Activated T-cell treated with anti-CD3 and anti-CD28 coated beads, Interleukin-2, amount 50 U/mL, for 48 hours (primary cell): ENCODE data around the gene TCL1B.
"Not testable (repeated sequence)": the region's sequence is repeated elsewhere in the genome, so short reads cannot be mapped to it uniquely, and the experiment has no call there.

Experiments
- DNase-seq, 2 experiments: peaks; one replicate each; pipeline ENCODE4 v3.0.0-alpha.2; 2020

The TCL1B gene, protein sequence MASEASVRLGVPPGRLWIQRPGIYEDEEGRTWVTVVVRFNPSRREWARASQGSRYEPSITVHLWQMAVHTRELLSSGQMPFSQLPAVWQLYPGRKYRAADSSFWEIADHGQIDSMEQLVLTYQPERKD

DNA sequence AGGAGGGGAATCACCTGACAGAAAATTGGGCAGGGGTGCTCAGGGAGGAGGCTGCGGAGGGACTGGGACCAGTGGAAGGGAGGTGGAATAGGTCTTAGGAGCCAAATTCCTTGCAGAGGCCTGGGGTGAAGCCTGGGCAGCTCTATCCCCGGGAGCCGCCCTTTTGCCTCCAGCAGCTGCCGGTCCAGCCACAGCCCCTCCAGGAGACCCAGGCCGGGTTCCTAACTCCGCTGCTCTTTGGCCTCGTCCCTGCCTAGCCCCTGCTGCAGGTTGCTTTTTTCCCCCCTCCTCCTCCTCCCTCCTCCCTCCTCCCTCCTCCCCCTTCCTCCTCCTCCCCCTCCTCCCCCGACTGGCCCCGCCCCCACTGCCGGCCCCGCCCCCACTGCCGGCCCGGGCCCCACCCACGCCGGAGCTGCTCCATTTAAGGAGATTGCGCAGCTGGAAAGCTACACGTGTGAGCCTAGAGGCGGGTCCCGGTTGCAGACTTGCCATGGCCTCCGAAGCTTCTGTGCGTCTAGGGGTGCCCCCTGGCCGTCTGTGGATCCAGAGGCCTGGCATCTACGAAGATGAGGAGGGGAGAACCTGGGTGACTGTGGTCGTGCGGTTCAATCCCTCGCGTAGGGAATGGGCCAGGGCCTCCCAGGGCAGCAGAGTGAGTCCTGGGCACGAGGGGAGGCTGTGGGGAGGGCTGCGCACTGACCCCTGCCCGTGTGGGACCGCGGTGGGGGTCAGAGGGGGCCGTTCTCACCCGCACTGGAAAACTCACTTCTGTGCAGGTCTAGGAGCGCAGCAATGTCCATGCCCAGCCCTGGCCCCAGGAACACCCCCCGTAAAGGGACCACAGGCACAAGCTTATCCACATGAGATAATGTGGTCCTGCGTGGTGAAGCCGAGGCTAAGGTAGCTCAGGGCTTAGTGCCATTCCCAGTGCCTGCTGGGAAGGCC, at the start of gene TCL1B:
TSS of gene TCL1B (plus strand) at position 449 of the 945 bp plus-strand sequence. CDS start at position 491, 42 bp downstream.
- no peak for DNase-seq

DNA sequence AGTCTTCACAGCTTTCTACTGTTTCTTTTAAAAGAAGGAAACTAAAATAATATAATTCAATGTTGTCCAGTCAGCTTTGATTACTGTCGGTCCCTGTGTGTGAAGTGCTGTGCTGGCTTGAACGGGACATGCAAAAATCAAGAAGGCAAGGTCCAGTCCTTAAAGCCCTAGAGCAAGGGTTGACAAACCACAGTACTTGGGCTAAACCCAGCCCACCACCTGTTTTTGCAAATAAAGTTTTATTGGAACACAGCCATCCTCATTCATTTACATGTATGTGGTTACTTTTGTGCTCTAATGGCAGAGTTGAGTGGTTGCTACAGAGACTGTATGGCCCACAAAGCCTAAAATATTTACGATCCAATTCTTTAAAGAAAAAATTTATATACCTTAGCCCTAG, 41.2 kb upstream of the TCL1B start:
- DNase-seq, result no peak

DNA sequence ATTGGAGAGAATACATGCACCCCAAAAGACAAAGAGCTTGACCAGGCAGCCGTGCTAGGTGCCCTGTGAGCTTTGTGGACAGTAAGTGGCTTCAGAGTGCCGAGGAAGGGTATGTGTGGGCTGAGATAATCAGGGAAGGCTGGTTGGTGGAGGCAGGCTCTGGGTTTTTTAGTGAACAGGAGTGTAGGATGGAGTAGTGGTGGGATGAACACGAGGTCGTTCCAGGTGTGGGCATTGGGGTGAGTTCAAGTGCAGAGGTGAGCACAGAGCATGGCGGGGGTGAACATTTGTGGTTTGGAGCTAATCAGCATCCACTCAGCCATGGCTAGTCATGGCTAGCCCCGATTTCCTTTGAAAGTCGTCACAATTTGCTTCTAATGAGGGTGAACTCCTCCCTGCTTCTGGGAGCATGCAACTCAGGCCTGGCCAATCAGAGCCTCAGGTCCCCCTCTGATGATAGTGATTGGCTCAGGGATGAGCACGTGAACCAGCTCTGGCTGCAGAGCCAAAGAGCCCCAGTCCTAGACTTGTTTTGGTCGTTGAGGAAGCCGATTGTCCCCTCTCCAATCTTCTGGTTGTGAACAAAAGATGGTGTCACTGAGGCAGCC, 40.7 kb upstream of the TCL1B start:
- no peak for DNase-seq

DNA sequence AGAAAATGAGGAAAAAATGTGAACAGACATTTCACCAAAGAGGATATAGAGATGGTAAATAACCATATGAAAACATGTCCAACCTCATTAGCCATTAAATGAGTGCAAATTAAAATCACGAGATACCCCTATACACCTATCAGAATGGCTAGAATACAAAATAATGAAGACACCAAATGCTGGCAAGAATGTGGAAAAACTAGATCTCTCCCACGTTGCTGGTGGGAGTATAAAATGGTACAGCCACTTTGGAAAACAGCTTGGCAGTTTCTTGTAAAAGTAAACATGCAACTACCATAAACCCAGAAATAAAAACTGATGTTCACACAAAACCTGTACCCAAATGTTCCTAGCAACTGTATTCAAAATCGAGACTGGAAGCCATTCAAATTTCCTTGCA, 38.3 kb upstream of the TCL1B start:
- DNase-seq, result no peak

DNA sequence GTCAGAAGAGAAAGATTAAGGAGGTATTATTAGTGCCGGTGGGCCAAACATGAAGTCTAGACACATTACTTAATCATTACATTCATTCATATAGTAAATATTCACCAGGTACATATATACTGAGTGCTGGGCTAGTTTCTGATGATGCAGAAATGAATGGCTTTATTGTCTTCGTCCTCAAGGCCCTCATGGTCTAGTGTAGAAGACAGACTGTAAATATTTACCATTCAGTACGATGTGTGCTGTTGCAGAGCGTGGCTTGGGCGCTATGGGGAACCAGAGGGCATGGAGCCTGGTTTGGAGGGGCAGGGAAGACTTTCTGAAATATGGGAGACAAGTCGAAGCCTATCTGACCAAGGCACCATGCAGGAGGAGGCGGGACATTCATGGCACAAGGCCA, 37.0 kb upstream of the TCL1B start:
- DNase-seq, result no peak

DNA sequence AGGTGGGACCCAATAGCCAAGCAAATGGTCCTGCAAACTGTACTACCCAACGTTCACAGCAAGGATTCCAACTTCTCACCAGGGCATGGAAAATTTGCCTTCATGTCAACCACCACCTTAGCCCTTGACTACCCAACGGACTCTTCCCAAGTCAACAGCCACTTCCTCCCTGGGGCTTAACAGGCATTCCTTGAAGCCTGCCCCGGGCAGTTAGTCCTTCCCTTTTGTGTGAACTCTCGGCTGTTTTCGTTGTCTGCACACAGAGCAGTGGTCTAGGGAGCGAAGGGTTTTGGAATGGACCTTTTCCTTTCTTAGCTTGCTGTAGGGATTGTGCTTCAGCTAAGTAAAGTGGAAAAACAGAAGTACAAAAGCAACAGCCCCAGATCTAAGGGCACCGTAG, 35.2 kb upstream of the TCL1B start:
- DNase-seq, result no peak

DNA sequence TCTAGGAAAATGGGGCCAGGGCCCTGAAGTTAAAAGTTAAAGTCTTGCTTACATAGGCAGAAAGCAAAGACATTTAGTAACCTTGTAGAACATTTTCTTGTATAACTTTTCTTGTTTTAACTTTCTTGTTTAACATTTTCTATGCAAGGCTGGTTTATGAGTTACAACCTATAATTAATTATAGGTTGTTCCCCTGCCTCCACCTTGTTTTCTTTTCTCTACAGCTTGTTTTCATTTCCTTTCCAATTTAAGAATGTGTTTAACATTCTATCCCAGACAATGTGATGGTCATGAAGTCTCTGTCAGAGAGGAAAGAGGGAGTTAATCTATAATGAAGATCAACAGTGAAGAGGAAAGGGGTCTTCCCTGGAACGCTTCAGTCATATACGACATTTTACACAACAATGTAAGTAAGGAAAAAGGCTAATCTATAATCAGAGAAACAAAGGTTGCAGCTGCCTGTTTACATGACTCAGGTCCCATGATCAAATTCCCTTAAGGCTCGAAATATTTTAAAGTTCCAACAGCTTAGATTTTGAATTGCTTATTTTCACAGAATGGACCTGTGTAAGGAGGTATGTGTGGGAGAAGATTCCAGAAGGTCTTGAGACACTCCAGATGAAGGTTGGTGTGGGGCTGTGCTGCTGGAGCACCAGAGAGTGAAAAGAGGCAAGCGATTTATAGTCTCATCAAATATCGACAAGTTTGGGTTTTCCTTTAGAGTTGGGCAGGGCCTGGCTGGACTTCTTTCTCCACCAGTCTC, 34.2 kb upstream of the TCL1B start:
- DNase-seq, result no peak

DNA sequence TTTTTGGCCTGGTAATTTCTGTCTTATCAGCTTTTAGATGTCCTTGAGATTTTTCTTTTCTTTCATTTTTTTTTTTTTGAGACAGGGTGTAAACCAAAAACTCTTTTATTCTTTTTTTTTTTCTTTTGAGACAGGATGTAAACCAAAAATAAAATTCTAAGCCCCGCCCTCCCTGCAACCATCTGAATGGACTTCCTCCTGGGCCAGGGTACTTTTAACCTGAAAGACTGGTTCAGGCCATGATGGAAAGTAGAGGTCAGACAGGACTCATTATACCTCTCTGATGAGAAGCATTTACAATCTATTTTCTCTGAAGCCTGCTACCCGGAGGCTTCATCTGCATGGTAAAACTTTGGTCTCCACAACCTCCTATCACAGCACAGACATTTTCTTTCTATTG, 33.5 kb upstream of the TCL1B start:
- no peak for DNase-seq

DNA sequence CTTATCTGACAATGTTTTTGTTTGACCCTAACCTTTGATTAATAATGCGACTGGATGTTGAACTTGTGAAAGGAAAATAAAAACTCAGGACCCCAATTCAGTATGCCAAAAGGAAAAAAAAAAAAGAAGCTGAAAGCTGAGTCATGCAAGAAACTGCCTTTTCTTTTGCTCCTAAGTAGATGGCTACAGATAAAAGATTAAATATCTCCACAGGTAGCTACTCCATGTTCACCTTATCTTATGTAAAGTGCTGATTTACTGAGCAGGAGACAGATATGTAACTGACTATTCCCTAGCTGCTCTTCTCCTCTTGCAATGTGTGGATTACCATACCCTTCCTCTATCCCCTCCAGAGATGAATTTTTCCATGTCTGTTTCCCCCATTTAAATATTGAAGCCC, 30.8 kb upstream of the TCL1B start:
- DNase-seq, result no peak

DNA sequence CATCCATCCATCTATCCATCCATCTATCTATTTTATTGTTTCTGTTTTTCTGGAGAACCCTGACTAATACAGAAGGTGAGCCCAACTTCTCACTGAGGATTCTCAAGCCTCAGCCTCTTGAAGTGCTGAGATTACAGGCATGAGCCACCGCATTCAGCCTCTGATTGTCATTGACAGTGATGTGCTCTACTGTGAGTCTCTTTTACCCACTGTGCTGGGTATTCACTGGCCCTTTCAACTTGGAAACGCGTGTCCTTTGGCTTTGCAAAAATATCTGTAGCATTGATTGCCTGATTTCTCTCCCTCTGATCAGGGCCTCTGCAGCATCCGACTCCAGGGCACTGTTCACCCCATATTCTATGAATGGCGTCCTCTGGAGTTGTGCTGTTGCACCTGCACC, 29.6 kb upstream of the TCL1B start:
- no peak for DNase-seq

DNA sequence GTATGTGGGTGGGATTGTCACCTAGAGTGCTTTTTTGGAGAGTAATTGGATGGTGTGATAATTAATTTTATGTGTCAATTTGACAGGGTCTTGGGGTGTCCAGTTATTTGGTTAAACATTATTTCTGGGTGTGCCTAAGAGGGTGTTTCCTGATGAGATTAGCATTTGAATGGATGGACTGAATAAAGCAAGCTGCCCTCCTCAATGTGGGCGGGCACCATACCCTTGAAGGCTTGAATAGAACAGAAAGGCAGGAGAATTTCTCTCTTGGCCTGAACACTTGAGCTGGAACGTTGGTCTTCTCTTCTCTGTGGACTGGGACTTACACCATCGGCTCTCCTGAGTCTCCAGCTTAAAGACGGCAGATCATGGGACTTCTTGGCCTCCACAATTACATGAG, 28.8 kb upstream of the TCL1B start:
- no peak for DNase-seq

DNA sequence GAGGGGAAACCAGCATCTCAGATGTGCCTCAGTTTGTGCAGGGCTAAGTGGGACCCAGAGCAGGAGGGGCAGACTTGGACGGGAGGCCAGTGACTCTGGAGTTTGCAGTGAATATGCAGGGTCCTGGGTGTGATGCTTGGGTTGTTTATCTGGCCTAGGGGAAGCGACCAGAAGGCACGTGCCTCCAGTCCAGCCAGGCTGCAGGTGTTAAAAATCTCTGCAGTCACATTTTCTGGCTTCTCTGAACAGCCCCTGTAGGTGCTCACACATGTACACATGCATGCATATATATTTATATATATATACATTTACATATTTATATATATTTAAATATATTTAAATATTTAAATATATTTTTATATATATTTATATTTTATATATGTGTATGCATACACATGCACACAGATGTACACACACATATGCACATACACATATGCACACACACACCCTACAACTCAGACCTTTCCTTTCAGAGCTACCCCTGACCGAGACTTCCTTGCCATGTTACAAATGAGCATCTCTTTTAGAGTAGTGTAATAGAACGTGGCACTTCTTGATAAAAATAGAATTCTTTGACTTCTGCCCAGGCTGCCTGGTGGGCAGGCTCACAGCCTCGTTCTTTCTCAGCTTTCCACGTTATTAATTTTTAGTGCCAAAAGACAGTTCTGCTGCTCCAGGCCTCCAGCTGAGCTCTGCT, 26.8 kb upstream of the TCL1B start:
- DNase-seq, result no peak

DNA sequence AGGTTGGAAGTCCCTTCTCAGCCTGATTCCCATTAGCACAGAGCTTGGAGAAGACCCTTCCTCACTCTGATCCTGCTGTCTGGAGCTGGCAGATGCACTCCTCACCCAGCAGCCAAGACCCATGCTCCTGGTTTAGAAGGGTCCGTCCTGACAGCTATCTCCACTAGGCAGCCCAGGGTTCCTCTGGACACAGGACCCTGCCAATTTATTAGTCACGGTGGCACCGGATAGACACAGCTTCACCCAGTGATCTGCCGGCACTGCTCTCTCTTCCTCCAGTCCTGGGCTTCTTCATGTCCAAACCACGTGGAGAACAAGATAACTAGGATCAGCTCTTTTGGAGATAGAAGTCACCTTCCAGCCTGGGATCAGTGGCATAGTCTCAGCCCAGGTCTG, 26.2 kb upstream of the TCL1B start:
- DNase-seq, result no peak

DNA sequence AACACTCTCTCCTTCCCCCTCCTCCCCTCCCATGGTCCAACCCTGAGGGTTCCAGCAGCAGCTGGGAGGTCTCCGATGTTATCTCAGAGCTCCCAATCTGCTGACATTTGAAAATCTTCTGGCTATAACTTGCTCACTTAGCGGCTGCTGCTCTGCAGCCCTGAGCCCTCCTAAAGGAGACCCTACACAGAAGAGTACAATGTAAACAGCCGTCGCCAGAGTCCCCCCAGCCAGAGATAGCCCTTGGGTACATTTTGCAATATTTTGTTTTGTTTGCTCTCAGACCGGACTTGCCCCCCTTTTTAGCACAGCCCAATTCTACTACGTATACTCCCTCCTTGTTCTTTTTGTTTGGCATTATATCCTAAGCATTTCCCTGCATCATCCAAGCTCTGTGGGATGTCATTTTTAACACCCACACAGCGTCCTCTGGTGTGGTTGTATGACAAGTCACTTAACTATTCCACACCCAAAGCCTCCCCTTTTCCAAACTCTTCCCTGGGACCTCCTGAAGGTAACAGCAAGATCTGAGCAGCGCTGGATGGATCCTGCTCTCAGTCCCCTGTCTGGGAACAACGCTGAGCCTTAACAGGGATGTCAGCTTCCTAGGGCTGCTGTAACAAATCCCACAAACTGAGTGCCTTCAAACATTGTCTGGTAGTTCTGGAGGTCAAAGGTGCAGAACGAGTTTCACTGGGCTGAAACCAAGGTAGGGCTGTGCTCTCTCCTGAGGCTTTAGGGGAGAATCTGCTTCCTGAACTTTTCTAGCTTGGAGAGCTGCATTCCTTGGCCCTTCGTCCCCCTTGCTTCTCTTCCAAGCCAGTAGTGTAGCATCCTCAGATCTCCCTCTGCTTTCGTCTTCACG, 25.3 kb upstream of the TCL1B start:
- no peak for DNase-seq

DNA sequence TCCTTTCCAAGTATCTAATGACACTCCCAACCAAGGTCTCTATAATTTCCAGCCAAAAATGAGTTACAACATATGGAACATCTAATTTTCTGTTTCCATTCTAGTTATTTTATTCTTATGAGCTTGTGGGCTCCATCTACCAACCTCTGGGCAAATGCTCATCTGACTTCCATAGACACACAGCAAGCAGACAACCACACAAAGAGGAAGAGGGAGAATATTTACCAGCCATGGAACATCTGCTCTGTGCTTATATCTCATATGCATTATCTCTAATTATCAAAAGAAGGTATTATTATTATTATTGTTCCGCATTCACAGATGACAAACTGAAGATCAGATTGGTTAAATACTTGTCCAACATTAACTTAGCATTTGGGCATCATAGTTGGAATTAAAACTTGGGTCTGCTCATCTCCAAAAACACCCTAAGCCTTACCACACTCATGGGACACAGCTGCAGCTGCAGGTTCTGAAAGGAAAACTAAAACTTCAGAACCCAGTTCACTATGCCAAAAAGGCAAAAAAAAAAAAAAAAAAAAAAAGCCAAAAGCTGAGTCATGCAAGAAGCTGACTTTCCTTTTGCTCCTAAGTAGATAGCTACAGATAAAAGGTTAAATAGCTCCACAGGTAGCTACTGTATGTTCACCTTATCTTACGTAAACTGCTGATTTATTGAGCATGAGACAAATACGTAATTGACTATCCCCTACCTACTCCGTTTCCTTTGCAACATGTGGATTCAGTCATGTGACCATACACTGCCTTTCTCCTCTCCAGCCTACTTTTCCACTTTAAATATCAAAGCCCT, 23.6 kb upstream of the TCL1B start:
- no peak for DNase-seq

DNA sequence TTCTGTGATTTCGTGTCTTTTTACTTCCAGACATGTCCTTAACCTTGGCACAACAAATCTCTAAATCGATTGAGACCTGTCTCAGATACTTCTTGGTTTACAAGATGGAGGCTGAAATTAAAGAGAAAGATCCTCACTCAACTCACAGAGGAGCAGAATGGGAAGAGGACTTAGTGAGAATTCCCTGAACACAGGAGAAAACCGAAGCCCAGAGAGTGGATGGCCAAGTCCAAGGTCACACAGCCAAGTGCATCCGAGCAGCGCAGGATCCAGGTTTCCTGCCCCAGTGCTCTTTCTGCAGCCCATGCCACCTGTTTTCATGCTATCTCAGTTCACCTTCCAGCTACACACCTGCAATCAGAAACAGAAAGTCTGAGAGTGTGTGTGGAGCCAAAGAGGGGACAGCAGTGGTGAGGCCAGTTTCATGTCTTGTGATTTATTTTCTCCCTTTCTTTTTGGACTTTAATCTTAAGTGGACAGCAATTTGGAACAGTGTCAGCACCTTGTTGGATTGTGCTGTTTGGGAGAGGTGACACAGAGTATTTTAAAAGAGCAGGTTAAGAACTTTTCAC, 22.9 kb upstream of the TCL1B start:
- DNase-seq, result no peak

DNA sequence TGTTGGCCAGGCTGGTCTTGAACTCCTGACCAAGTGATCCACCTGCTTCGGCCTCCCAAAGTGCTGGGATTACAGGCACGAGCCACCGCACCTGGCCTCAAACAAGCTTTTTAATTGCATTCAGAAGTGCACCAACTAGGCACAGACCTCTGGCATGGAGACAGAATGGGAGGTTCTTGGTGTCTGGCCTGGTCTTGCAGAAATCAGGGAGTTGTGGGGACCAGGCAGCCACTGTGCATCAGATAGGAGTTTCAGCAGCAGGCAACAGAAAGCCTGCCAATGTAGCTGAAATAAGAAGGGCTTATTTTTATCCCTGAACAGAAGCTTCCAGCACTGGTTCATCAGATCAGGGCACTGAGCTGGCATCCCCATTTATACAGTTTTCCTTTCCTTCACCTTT, 22.2 kb upstream of the TCL1B start:
- no peak for DNase-seq

DNA sequence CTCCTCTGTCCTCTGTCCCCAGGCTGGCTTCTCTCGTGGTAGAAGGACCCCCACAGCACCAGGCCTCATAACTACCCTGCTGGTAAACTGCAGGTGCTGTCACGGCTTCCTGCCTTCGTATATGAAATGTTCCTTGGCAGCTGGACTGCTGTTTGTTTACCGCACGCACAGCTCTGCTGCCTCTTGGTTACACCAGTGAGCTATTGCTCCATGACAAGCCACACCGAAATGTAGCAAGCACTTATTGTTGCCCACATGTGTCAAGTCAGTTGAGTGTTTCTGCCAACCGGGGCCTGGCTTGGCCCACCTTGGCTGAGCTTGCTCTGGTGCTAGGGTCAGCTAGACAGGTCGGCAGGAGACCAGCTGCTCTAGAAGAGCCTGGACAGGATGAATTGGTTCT, 21.7 kb upstream of the TCL1B start:
- no peak for DNase-seq

DNA sequence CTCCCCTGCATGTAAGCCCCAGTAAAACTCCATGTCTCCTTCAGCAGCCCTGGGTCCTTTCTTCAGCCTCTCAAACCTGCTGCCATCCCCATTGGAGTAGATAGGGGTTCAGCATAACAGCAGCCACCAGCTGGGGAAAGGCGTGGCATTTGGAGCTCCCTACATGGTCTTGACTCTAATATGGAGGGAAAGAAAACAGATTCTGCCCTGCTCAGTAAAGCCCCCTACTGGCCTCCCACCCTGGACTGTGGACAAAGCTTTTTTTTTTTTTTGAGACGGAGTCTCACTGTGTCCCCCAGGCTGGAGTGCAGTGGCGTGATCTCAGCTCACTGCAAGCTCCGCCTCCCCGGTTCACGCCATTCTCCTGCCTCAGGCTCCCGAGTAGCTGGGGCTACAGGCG, 20.7 kb upstream of the TCL1B start:
- DNase-seq, result not testable (repeated sequence)

DNA sequence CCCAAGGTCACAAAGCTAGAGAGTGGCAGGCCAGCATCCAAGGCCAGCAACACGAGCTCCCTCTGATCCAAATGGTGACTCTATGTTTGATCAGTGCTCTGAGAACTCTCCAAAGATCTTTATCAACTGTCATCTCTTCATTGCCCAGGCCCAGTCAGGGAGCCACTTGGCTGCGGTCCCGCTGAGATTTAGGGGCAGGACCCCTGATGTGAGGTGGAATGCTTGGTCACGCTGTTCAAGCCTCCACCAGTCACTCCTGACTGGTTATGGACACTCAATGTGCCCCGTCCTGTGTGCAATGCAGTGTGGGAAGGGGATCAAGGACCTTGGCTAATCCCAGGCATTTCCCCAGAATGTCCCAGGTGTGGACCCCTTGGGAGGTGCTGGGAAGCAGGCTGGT, 19.8 kb upstream of the TCL1B start:
- no peak for DNase-seq
